Gastrocnemius medialis (tissue), 4 donors: Measurements from ENCODE around the gene SHQ1. TPM values are rescaled to one million over a fixed set of nuclear protein-coding genes. Genes with fewer than 3 reads are reported as not detected.

Experiments used
- ATAC-seq, 2 donors: fragments of 150-250 bp; one replicate each; pipeline ENCODE4 v1.9.1; 2016
- DNase-seq, 2 donors: peaks; one replicate each; pipeline ENCODE4 v3.0.0-alpha.2; 2019
- H3K27ac ChIP-seq, 4 donors: fragments of 200-600 bp; sonication (generic); 1 replicate in 1 of 4; 2 replicates in 3 of 4; pipeline ENCODE4 v1.5.1; 2016 to 2018; ENCODE audit warnings: mild to moderate bottlenecking in 2 of 4, moderate library complexity in 1 of 4
- H3K27me3 ChIP-seq, 3 donors: fragments of 200-600 bp; sonication (generic) in 2 of 3; 1 replicate in 1 of 3; 2 replicates in 2 of 3; pipeline versions ENCODE4 v1.5.1 to v1.6.0; 2016 to 2019; ENCODE audit warnings: mild to moderate bottlenecking in 1 of 3, moderate library complexity in 1 of 3
- H3K36me3 ChIP-seq, 2 donors: fragments of 200-600 bp; sonication (generic) in 1 of 2; one replicate each; pipeline ENCODE4 v1.5.1; 2017 to 2018
- H3K4me1 ChIP-seq, 2 donors: fragments of 200-600 bp; sonication (generic) in 1 of 2; one replicate each; pipeline ENCODE4 v1.5.1; 2016 to 2017; ENCODE audit warnings: mild to moderate bottlenecking in 2 of 2
- H3K4me3 ChIP-seq, 4 donors: fragments of 200-600 bp; sonication (generic) in 3 of 4; 1 replicate in 1 of 4; 2 replicates in 3 of 4; pipeline ENCODE4 v1.5.1; 2016 to 2019; ENCODE audit warnings: mild to moderate bottlenecking in 2 of 4
- H3K9me3 ChIP-seq, 3 donors: fragments of 200-600 bp; sonication (generic) in 2 of 3; 1 replicate in 1 of 3; 2 replicates in 2 of 3; pipeline ENCODE4 v1.5.1; 2016 to 2019
- CTCF ChIP-seq, 5 experiments: fragments of 450-650 bp in 3 of 5; fragments of 200-600 bp in 2 of 5; sonication (generic) in 2 of 5; IDR thresholded peaks in 4 of 5; conservative IDR thresholded peaks in 1 of 5; 1 replicate in 4 of 5; 2 replicates in 1 of 5; pipeline ENCODE4 v1.5.1; 2016 to 2019; ENCODE audit warnings: antibody characterized with exemption in 5 of 5, mild to moderate bottlenecking in 3 of 5, moderate library complexity in 3 of 5
- POLR2A ChIP-seq, 2 donors: fragments of 450-650 bp; IDR thresholded peaks; one replicate each; pipeline ENCODE4 v1.6.1; 2017; ENCODE audit warnings: antibody characterized with exemption in 2 of 2, mild to moderate bottlenecking in 2 of 2, moderate library complexity in 2 of 2
- in situ Hi-C, 4 donors: fragments of 200-750 bp; cut with MboI; loops; one replicate each; pipeline versions ENCODE4 v1.15.0 to v1.8.0; 2017; ENCODE audit warnings: low sequenced_read_pairs in 4 of 4
- intact Hi-C: fragments of 100-400 bp; cut with DNase I; formaldehyde crosslinking; loops from one replicate; pipeline ENCODE4 v1.15.1; 2023; ENCODE audit warnings: low total_unique reads
- total RNA-seq, 4 donors: library from RNA; depleted of rRNA; stranded (reverse); fragments of >200 nt; gene quantifications; one replicate each; pipeline versions ENCODE4 v1.1.0 to v1.2.3, GENCODE V29; 2016

The SHQ1 gene
- total RNA-seq, 4 donors from 2014 or later, result 9.2 to 15.0 (median 12.6) TPM

- ATAC-seq, result no peak
- no peak overlapping the region for H3K4me3 ChIP-seq
- H3K9me3 ChIP-seq, result no peaks in the 10 kb centered on the region
- H3K4me1 ChIP-seq, result peaks cover 0 to 5% of the 10 kb centered on the region in 2 donors
- H3K36me3 ChIP-seq, result no peaks in the 10 kb centered on the region
- intact Hi-C loops (no loop called here), in situ Hi-C loops (no loop called here)
- no peak for TF ChIP-seq CTCF (IDR thresholded peaks at IDR 0.05 in 4 of 5, conservative IDR thresholded peaks at IDR 0.05 in 1 of 5)
- TF ChIP-seq POLR2A (IDR thresholded peaks at IDR 0.05), result no peak
- H3K27ac ChIP-seq, result no peak overlapping the region
- H3K27me3 ChIP-seq, result no peaks in the 10 kb centered on the region
- no peak for DNase-seq
Measured at GRCh38 chr3:72766866-72767265, 81.4 kb downstream of the SHQ1 start.

- DNase-seq (no peak), ATAC-seq (peak in 1 of 2 donors; percentile 42)
- no peak overlapping the region for H3K4me3 ChIP-seq
- intact Hi-C loops, result no loop called here
- in situ Hi-C loops, result no loop called here
- TF ChIP-seq CTCF (IDR thresholded peaks at IDR 0.05 in 4 of 5, conservative IDR thresholded peaks at IDR 0.05 in 1 of 5) (no peak), POLR2A (IDR thresholded peaks at IDR 0.05) (no peak)
- no peaks in the 10 kb centered on the region for H3K9me3 ChIP-seq
- H3K36me3 ChIP-seq, result no peaks in the 10 kb centered on the region
- no peaks in the 10 kb centered on the region for H3K27me3 ChIP-seq
- no peak overlapping the region for H3K27ac ChIP-seq
- peaks cover 0 to 5% of the 10 kb centered on the region in 2 donors for H3K4me1 ChIP-seq
Measured at GRCh38 chr3:72763751-72764440, 84.3 kb downstream of the SHQ1 start.

- in situ Hi-C loops, result no loop called here
Measured at GRCh38 chr3:72761410-72761809, 86.8 kb downstream of the SHQ1 start.

GRCh38 chr3:72760225-72760624 lies 88.0 kb downstream of the SHQ1 start:
- in situ Hi-C loops (no loop called here), intact Hi-C loops (no loop called here)
- Histone ChIP-seq H3K9me3 (no peaks in the 10 kb centered on the region), H3K4me1 (peaks cover 0 to 5% of the 10 kb centered on the region in 2 donors), H3K4me3 (no peak overlapping the region), H3K27ac (no peak overlapping the region), H3K36me3 (no peaks in the 10 kb centered on the region), H3K27me3 (no peaks in the 10 kb centered on the region)
- TF ChIP-seq POLR2A (IDR thresholded peaks at IDR 0.05), result no peak
- no peak for TF ChIP-seq CTCF (IDR thresholded peaks at IDR 0.05 in 4 of 5, conservative IDR thresholded peaks at IDR 0.05 in 1 of 5)
- no peak for ATAC-seq
- no peak for DNase-seq

More at GRCh38 chr3:72761410-72761809, 86.8 kb downstream of the SHQ1 start:
- Histone ChIP-seq H3K27me3 (no peaks in the 10 kb centered on the region), H3K4me3 (no peak overlapping the region), H3K27ac (no peak overlapping the region), H3K9me3 (no peaks in the 10 kb centered on the region), H3K36me3 (no peaks in the 10 kb centered on the region), H3K4me1 (peaks cover 0 to 5% of the 10 kb centered on the region in 2 donors)
- DNase-seq, result no peak
- ATAC-seq, result no peak
- no peak for TF ChIP-seq POLR2A (IDR thresholded peaks at IDR 0.05)
- intact Hi-C loops, result no loop called here

GRCh38 chr3:72756900-72757299 lies 91.3 kb downstream of the SHQ1 start:
- intact Hi-C loops (no loop called here), in situ Hi-C loops (no loop called here)
- no peak for ATAC-seq
- H3K27ac ChIP-seq, result no peak overlapping the region
- H3K36me3 ChIP-seq, result no peaks in the 10 kb centered on the region
- no peaks in the 10 kb centered on the region for H3K9me3 ChIP-seq
- no peak overlapping the region for H3K4me3 ChIP-seq
- no peaks in the 10 kb centered on the region for H3K27me3 ChIP-seq
- TF ChIP-seq CTCF (IDR thresholded peaks at IDR 0.05 in 4 of 5, conservative IDR thresholded peaks at IDR 0.05 in 1 of 5), result no peak
- no peak for TF ChIP-seq POLR2A (IDR thresholded peaks at IDR 0.05)
- no peaks in the 10 kb centered on the region for H3K4me1 ChIP-seq
- no peak for DNase-seq
